ENCODE data around the gene BMAL1.

BMAL1 gene

GRCh38 chr11:13287681-13288080 is 10.1 kb downstream of the BMAL1 start:
- no peak overlapping the region for H3K4me3 ChIP-seq (ENCODE audit: low read length)
- DNase-seq (ENCODE audit: low read depth, low spot score): no peak

DNA sequence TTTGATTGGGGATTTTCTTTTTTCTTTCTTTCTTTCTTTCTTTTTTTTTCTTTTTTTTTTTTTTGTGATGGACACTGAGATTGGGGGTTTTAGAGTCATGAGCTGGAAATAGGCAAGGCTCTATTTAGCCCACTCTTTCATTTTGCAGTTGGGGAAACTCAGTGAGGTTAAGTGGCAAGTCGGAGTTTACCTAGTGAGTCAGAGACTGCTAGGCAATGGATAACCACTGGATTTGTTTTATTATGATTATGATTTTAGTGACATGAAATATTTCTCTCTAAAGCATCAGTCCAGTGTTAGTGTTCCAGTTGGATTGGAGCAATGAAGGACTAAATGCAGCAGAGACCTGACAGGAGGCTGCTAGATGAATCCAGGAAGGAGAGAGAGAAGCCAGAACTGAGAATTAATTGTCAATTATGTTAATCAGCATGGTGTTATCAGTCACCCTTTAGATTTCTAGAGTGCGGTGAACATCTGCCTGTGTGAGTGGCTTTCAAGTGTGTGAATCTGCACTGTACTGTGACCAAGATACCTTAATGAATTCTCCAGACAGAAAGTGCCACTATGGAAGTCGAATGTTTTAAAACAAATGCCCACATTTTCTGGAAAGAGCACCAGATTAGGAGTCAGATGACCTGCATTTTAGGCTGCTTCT is 10.9 kb downstream of the BMAL1 start:
- DNase-seq (ENCODE audit: low read depth, low spot score): no peak
- H3K4me3 ChIP-seq (ENCODE audit: low read length): no peak overlapping the region

GRCh38 chr11:13289081-13289480 is 11.5 kb downstream of the BMAL1 start:
- DNase-seq (ENCODE audit: low read depth, low spot score): no peak
- H3K4me3 ChIP-seq (ENCODE audit: low read length): no peak overlapping the region

DNA sequence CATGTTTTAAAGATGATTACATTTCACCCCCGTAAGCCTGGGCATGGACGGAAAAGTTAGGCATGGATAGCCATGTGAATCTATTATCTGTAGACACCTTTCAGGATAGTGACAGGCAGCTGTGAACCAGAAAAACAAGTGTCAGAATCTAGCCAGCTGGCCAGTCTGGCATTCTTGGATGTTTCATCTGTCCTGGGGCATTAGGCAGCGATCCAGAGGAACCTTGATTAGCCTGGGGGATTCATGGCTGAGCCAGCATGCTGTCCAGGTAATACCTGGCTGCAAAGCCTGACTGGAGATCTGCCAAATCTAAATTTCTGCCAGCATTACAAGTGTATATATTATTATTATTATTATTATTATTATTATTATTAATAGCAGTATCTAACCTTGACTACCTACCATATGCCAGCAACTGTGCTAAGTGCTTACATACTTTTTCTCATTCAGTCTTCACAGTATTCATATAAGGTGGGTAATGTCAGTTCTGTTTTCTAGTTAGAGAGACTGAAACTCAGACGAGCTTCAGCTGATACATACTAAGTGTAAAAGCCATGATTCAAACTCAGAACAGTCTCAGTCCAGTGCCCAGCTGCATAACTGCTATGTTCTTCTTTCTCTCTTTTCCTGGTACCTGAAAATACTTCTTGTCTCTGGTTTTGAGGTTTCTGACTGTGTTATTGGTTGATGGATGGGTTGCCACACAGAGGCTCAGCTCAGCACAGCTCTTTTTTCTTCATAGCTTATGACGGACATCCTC is 12.8 kb downstream of the BMAL1 start:
- no peak overlapping the region for H3K4me3 ChIP-seq (ENCODE audit: low read length)
- no peak for DNase-seq (ENCODE audit: low read depth, low spot score)

GRCh38 chr11:13291361-13291760 is 13.8 kb downstream of the BMAL1 start:
- DNase-seq (ENCODE audit: low read depth, low spot score): no peak
- no peak overlapping the region for H3K4me3 ChIP-seq (ENCODE audit: low read length)

DNA sequence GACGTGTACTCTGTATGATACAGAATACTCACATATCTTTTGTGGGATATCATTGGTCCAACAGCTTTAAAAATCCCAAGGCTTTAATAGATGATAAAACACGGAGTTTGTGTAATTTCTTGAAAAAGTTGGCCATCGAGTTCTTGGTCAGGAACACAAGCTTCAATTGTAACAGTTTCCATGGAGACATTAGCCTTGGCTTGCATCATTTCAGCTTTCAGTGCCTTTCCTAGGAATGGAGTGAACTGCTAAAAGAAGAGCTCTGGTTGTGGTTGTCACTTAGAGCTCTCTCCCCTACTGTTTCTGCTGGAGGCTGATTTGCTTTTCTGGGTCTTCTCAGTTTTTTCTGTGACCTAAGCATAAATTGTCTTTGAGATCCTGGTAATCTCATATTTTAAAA is 14.2 kb downstream of the BMAL1 start:
- no peak overlapping the region for H3K4me3 ChIP-seq (ENCODE audit: low read length)
- DNase-seq (ENCODE audit: low read depth, low spot score): no peak

DNA sequence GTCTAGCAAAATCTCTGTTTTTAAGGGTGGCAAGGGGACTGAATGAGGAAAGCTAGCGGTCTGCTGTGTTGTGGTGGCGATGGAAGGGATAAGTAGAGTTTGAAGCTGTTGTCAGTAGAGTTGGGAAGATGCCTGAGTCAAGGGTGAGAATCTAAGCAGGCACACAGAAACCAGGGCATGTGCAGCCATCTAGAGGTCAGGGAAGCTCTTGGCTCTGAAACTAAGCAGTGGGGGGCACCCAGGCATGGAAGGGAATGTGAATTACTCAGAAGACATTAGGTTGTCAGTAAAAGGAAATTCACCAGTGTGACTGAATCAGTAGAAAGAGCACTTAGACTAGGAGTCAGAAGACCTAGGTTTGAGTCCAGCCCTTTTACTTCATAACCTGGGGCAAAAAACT is 15.4 kb downstream of the BMAL1 start:
- no peak for DNase-seq (ENCODE audit: low read depth, low spot score)
- H3K4me3 ChIP-seq (ENCODE audit: low read length): no peak overlapping the region

DNA sequence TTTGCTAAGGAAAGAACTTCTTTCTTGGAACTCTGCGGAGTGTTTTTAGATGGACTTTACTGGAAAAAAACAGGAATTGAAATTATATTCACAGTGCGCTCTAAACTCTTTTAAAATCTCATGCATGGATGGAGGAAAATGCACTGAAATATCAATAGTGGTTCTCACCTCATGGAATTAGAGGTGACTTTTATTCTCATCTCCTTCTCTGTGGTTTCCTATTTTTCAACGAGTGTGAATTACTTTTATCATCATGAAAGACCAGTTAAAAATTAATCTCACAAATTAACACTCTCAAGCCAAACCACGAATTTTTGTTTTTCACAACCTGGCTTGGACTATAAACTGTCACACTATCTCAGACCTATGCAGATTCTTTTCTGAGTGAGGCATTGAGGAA is 16.6 kb downstream of the BMAL1 start:
- no peak for DNase-seq (ENCODE audit: low read depth, low spot score)
- H3K4me3 ChIP-seq (ENCODE audit: low read length): no peak overlapping the region

DNA sequence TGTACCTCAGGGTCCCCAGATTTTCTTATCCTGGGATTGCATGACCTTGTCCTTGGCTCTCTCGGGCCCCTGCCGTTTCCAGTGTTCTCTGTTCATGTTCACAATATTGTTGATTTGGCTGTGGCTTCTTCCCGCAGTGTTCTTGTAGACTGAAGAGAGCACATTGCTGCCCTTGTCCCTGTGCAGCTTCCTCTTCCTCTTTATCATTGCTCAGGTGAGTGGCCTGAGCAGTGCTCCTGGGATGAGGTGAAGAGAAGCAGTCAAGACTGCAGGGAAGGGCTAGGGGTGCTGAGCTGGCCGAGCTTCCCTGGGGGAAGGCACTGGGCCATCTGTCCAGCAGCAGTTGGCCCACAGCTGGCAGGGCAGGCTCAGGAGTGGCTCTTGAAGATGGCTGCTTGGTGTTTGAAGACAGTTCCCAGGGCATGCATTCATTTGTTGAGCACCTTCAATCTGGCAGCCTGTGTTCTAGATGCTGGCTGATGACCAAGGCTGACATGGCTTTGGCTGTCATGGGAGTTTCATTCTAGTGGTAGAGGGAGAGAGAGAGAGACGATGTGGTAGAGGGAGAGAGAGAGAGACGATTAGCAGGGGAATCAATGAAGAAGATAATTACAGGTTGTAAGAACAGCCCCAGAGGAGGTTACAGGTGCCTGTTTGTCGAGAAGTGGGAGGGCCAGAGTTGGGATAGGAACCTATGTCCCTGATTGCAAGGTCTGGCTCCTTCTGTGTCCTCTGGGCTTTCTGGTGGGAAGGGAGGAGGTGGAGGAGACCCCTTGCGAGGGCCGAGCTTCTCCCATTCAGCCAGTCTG is 17.4 kb downstream of the BMAL1 start:
- H3K4me3 ChIP-seq (ENCODE audit: low read length): no peak overlapping the region
- DNase-seq (ENCODE audit: low read depth, low spot score): no peak

- no peak for DNase-seq (ENCODE audit: low read depth, low spot score)
- H3K4me3 ChIP-seq (ENCODE audit: low read length): no peak overlapping the region
Observed at GRCh38 chr11:13297308-13297916, 19.8 kb downstream of the BMAL1 start.

- H3K4me3 ChIP-seq (ENCODE audit: low read length): no peak overlapping the region
- peak; percentile 66 for DNase-seq (ENCODE audit: low read depth, low spot score)
Observed at GRCh38 chr11:13297917-13298356, 20.3 kb downstream of the BMAL1 start.

DNA sequence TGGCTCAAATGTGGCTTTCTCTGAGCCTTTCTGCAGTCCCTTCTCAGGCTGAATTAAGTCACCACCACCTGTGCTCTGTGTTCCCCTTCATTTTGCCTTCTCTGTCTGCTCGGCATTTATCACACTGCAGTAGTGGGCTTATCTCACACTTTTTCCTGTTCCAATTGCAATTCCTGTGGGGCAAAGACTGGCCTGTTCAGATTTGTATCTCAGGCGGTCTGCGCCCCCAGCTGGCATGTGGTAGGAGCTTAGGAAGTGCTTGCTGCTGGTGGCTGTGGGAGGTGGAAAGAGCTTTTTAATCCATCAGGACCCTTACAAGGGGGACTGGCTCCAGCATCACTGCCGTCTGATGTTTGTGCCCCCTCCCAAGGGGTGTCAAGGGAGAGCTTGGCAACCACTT is 21.2 kb downstream of the BMAL1 start:
- no peak overlapping the region for H3K4me3 ChIP-seq (ENCODE audit: low read length)
- no peak for DNase-seq (ENCODE audit: low read depth, low spot score)

GRCh38 chr11:13301522-13301921 is 23.9 kb downstream of the BMAL1 start:
- DNase-seq (ENCODE audit: low read depth, low spot score): no peak
- H3K4me3 ChIP-seq (ENCODE audit: low read length): no peak overlapping the region

- no peak for DNase-seq (ENCODE audit: low read depth, low spot score)
- H3K4me3 ChIP-seq (ENCODE audit: low read length): no peak overlapping the region
Observed at GRCh38 chr11:13302420-13302958, 24.9 kb downstream of the BMAL1 start.

- DNase-seq (ENCODE audit: low read depth, low spot score): peak; percentile 51
- H3K4me3 ChIP-seq (ENCODE audit: low read length): no peak overlapping the region
Observed at GRCh38 chr11:13303668-13304649, 26.4 kb downstream of the BMAL1 start.

- DNase-seq (ENCODE audit: low read depth, low spot score): no peak
- no peak overlapping the region for H3K4me3 ChIP-seq (ENCODE audit: low read length)
Observed at GRCh38 chr11:13304655-13305335, 27.2 kb downstream of the BMAL1 start.

GRCh38 chr11:13308704-13309103 is 31.1 kb downstream of the BMAL1 start:
- no peak overlapping the region for H3K4me3 ChIP-seq (ENCODE audit: low read length)
- DNase-seq (ENCODE audit: low read depth, low spot score): no peak

DNA sequence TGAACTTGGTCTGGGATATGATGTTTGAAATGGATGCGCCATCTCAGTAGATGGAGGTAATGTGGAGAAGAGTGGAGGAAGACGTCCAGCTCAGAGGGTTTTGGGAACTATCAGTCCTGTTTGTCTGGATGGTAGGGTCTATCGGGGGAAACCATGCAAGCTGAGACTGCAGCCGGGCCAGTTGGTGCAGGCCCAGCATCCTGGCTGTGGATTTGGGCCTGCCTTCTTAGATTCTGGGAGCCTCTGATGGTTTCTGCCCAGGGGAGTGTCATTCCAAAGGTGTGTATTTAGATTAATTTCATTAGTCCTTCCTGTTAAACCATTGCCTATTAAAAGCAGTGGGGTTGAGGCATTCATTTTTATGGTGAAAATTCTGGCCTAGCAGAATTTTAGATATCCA is 31.6 kb downstream of the BMAL1 start:
- H3K4me3 ChIP-seq (ENCODE audit: low read length): no peak overlapping the region

More for the DNA sequence above, 31.6 kb downstream of the BMAL1 start:
- DNase-seq (ENCODE audit: low read depth, low spot score): no peak

Data from Jurkat, Clone E6-1 (cell line).